SK-N-SH (cell line): ENCODE data around the gene ZNF680. TPM values are rescaled to one million over a fixed set of nuclear protein-coding genes. Genes with fewer than 3 reads are reported as not detected.

Experiments used
- CTCF ChIA-PET: fragments of 300-600, 350-600 bp; formaldehyde crosslinking; extraction: SDS; loops from one replicate; lab custom pipeline; 2021; lab: Yijun Ruan, JAX
- POLR2A ChIA-PET: fragments of 350-600 bp; sonication (Branson Sonifier 250); formaldehyde crosslinking; extraction: SDS; loops from one replicate; lab custom pipeline; 2020; ENCODE audit warnings: antibody characterized with exemption, inconsistent platforms; lab: Yijun Ruan, JAX
- DNase-seq: peaks from one replicate; pipeline ENCODE4 v3.0.0; 2012
- H2AFZ ChIP-seq: fragments of 200-600 bp; sonication (generic); 2 replicates; pipeline ENCODE4 v1.8.1; 2016; ENCODE audit warnings: antibody characterized with exemption, mild to moderate bottlenecking, low read depth
- H3F3A ChIP-seq: fragments of 200-600 bp; sonication (generic); replicated peaks from 2 replicates; pipeline ENCODE3; 2016; ENCODE audit warnings: antibody characterized with exemption, mild to moderate bottlenecking; ENCODE audit not compliant: insufficient read depth
- H3K27ac ChIP-seq, 2 experiments: fragments of 200-500 bp in 1 of 2; fragments of 200-600 bp in 1 of 2; sonication (Bioruptor generic) in 1 of 2; sonication (generic), shearing (Covaris generic) in 1 of 2; 2 replicates each; pipeline versions ENCODE4 v1.5.1 to v1.6.1; 2014 to 2016; ENCODE audit warnings: low read depth in 2 of 2, inconsistent platforms in 1 of 2, low read length in 1 of 2, mild to moderate bottlenecking in 1 of 2, mixed read lengths in 1 of 2
- H3K27me3 ChIP-seq: fragments of 200-600 bp; sonication (generic), shearing (Covaris generic); 2 replicates; pipeline ENCODE4 v1.6.1; 2016; ENCODE audit warnings: mixed run types; ENCODE audit not compliant: insufficient read depth
- H3K36me3 ChIP-seq, 2 experiments: fragments of 200-500 bp in 1 of 2; fragments of 200-600 bp in 1 of 2; sonication (Bioruptor generic) in 1 of 2; sonication (generic) in 1 of 2; replicated peaks in 1 of 2; 2 replicates each; pipeline versions ENCODE3 to v1.5.1; 2014 to 2016; ENCODE audit warnings: low read length in 1 of 2, mild to moderate bottlenecking in 1 of 2; ENCODE audit not compliant: insufficient read depth in 2 of 2, control insufficient read depth in 1 of 2
- H3K4me1 ChIP-seq, 2 experiments: fragments of 200-500 bp in 1 of 2; fragments of 200-600 bp in 1 of 2; sonication (Bioruptor generic) in 1 of 2; sonication (generic), shearing (Covaris generic) in 1 of 2; 2 replicates each; pipeline versions ENCODE4 v1.5.1 to v1.6.1; 2014 to 2016; ENCODE audit warnings: low read depth in 1 of 2, low read length in 1 of 2, mixed run types in 1 of 2; ENCODE audit not compliant: insufficient read depth in 2 of 2, control insufficient read depth in 1 of 2
- H3K4me2 ChIP-seq: fragments of 200-600 bp; sonication (generic), shearing (Covaris generic); 2 replicates; pipeline ENCODE4 v1.6.1; 2017; ENCODE audit warnings: mixed run types
- H3K4me3 ChIP-seq, 2 experiments: fragments of 200-500 bp in 1 of 2; fragments of 200-600 bp in 1 of 2; sonication (Bioruptor generic) in 1 of 2; sonication (generic), shearing (Covaris generic) in 1 of 2; 2 replicates each; pipeline versions ENCODE4 v1.5.1 to v1.8.1; 2014 to 2016; ENCODE audit warnings: low read depth in 2 of 2, inconsistent platforms in 1 of 2, low read length in 1 of 2, mild to moderate bottlenecking in 1 of 2, mixed read lengths in 1 of 2, moderate library complexity in 1 of 2
- H3K79me2 ChIP-seq: fragments of 200-600 bp; sonication (generic); 2 replicates; pipeline ENCODE4 v1.8.1; 2017; ENCODE audit warnings: mild to moderate bottlenecking; ENCODE audit not compliant: insufficient read depth
- H3K9ac ChIP-seq: fragments of 200-600 bp; sonication (generic); 2 replicates; pipeline ENCODE4 v1.6.1; 2017; ENCODE audit warnings: mixed run types
- H3K9me2 ChIP-seq: fragments of 200-600 bp; sonication (generic); 2 replicates; pipeline ENCODE4 v1.6.1; 2017; ENCODE audit warnings: mixed run types
- H3K9me3 ChIP-seq: fragments of 200-600 bp; sonication (generic); 2 replicates; pipeline ENCODE4 v1.6.1; 2017; ENCODE audit warnings: mixed run types, mild to moderate bottlenecking, moderate library complexity
- H4K20me1 ChIP-seq: fragments of 200-600 bp; sonication (generic); 2 replicates; pipeline ENCODE4 v1.6.1; 2017; ENCODE audit warnings: mild to moderate bottlenecking, mixed run types; ENCODE audit not compliant: insufficient read depth
- CHD2 ChIP-seq: fragments of 150-350 bp; IDR thresholded peaks from 2 replicates; pipeline ENCODE4 v1.6.1; 2018; ENCODE audit warnings: low read length; ENCODE audit not compliant: partially characterized antibody
- EP300 ChIP-seq, 2 experiments: IDR thresholded peaks; 2 replicates each; pipeline versions ENCODE4 v1.4.0 to v1.6.1; 2012; ENCODE audit warnings: borderline replicate concordance in 1 of 2, low read depth in 1 of 2, low read length in 1 of 2
- FOSL2 ChIP-seq: IDR thresholded peaks from 2 replicates; pipeline ENCODE4 v1.4.0; 2012; ENCODE audit warnings: low read depth, mild to moderate bottlenecking, moderate library complexity, borderline replicate concordance
- FOXM1 ChIP-seq: IDR thresholded peaks from 2 replicates; pipeline ENCODE4 v1.4.0; 2012; ENCODE audit warnings: low read depth, mild to moderate bottlenecking
- GABPA ChIP-seq: IDR thresholded peaks from 2 replicates; pipeline ENCODE4 v1.4.0; 2012; ENCODE audit warnings: low read depth, mild to moderate bottlenecking
- NRF1 ChIP-seq: IDR thresholded peaks from 2 replicates; pipeline ENCODE4 v1.6.1; 2012; ENCODE audit warnings: low read depth, mild to moderate bottlenecking, low read length
- RAD21 ChIP-seq: IDR thresholded peaks from 2 replicates; pipeline ENCODE4 v1.6.1; 2012; ENCODE audit warnings: mild to moderate bottlenecking, low read length
- RCOR1 ChIP-seq: fragments of 150-350 bp; IDR thresholded peaks from 2 replicates; pipeline ENCODE4 v1.6.1; 2017; ENCODE audit warnings: antibody characterized with exemption, low read length
- SIN3A ChIP-seq: IDR thresholded peaks from 2 replicates; pipeline ENCODE4 v1.6.1; 2012; ENCODE audit warnings: low read depth, mild to moderate bottlenecking, low read length, moderate library complexity, borderline replicate concordance
- TCF12 ChIP-seq: IDR thresholded peaks from 2 replicates; pipeline ENCODE4 v1.4.0; 2012
- WGBS: methylation state at CpG from one replicate; pipeline ENCODE4 v1.1.6; 2017; ENCODE audit warnings: low lambda C conversion rate; 5-methylcytosine and 5-hydroxymethylcytosine counted together
- polyA plus RNA-seq, 3 experiments: library from polyadenylated mRNA; depleted of rRNA; stranded (reverse); fragments of >200 nt; gene quantifications; 2 replicates each; pipeline ENCODE4 v1.2.3, GENCODE V29; 2012
- TF ChIP-seq, protein P1 (sequence below): IDR thresholded peaks from 2 replicates; pipeline ENCODE4; 2012
- TF ChIP-seq, protein P2 (sequence below): IDR thresholded peaks from 2 replicates; pipeline ENCODE4 v1.6.1; 2012; ENCODE audit warnings: mild to moderate bottlenecking, low read depth, low read length, moderate library complexity
- TF ChIP-seq, protein P3 (sequence below): fragments of 150-350 bp; IDR thresholded peaks from 2 replicates; pipeline ENCODE4 v1.6.1; 2017; ENCODE audit warnings: antibody characterized with exemption, low read length, low read depth, borderline replicate concordance

Gene ZNF680
- polyA plus RNA-seq, 1 of the 3 experiments (the other 2 are of a cell fraction), result 1.6 TPM

DNA sequence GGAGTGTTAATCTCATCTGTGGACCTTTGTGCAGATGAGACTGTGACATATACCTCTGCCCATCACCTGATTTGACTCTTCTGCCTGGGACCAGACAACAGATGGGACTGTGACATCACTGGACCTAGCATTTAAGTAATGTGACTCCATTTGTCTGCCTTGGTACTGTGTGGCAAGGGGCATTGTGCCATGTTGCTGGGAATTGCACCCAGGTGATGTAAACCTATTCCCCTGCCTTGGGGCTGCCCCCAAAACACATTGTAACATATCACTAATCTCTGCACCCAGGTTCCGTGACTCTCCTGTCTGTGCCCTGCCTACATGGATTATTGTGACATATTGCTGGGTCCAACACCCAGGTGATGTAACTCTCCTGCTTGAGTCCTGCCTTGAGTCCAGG lies 40.4 kb upstream of the ZNF680 start:
- no peaks in the 10 kb centered on the region for H3K4me1 ChIP-seq
- TF ChIP-seq RCOR1, result no peak
- no peak for TF ChIP-seq FOSL2
- TF ChIP-seq FOXM1, result no peak
- TF ChIP-seq, all 33 proteins: peak for 0
- Histone ChIP-seq H3K9me3 (no peaks in the 10 kb centered on the region), H4K20me1 (no peaks in the 10 kb centered on the region), H3K9ac (no peak overlapping the region), H3K27me3 (no peaks in the 10 kb centered on the region), H3K9me2 (no peaks in the 10 kb centered on the region), H3K4me2 (no peak overlapping the region), H3K79me2 (no peaks in the 10 kb centered on the region), H3K36me3 (peaks cover 0 to 2% of the 10 kb centered on the region in 2 experiments), H3K27ac (no peak overlapping the region), H3K4me3 (no peak overlapping the region), H2AFZ (no peak overlapping the region), H3F3A (no peaks in the 10 kb centered on the region)
- no peak for DNase-seq
- 64% methylated on average over 1 of the region's 1 CpG for WGBS
- POLR2A ChIA-PET, result no interaction called here
- CTCF ChIA-PET, result interaction anchor here (2.5 kb wide), 1 partner anchor 421 kb away, joined by 7 read pairs; no protein-coding TSS in a partner anchor

DNA sequence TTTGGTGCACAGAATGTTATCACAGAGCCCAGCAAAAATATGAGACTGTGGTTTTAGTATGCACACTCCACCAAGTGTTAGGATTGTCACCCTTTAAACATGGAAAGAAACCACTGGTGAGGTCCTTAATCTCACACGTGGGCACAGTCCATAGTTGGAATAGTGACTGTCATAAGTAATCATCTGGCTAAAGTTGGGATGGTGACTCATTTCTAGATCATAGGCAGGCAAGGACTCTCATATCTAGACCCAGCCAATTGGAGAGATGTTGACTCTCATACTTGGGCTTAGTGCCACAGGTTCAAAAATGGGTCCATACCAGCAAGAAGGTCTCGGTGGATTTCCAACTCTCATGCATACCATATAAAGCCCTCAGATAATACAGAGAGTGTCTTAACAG lies 39.6 kb upstream of the ZNF680 start:
- no peak overlapping the region for H3K27ac ChIP-seq
- 39% methylated on average over 2 of the region's 2 CpGs for WGBS
- no peaks in the 10 kb centered on the region for H4K20me1 ChIP-seq
- no peaks in the 10 kb centered on the region for H3K79me2 ChIP-seq
- H3K9me2 ChIP-seq, result no peaks in the 10 kb centered on the region
- H3F3A ChIP-seq, result no peaks in the 10 kb centered on the region
- H3K9ac ChIP-seq, result no peak overlapping the region
- H3K36me3 ChIP-seq, result peaks cover 0 to 4% of the 10 kb centered on the region in 2 experiments
- H3K9me3 ChIP-seq, result no peaks in the 10 kb centered on the region
- no peak overlapping the region for H3K4me2 ChIP-seq
- POLR2A ChIA-PET, result no interaction called here
- CTCF ChIA-PET, result no interaction called here
- H2AFZ ChIP-seq, result no peak overlapping the region
- H3K4me3 ChIP-seq, result no peak overlapping the region
- no peaks in the 10 kb centered on the region for H3K4me1 ChIP-seq
- no peaks in the 10 kb centered on the region for H3K27me3 ChIP-seq
- TF ChIP-seq FOSL2 (peak; percentile 53; the same call in 1 of the 2 replicates), SIN3A (no peak), CHD2 (no peak), EP300 (IDR thresholded peaks at IDR 0.05; ENCODE audit: borderline replicate concordance in 1 of 2, low read depth in 1 of 2, low read length in 1 of 2) (no peak), NRF1 (no peak), GABPA (no peak), TCF12 (peak; percentile 5; the same call in 1 of the 2 replicates), RAD21 (no peak)
- TF ChIP-seq, protein P1, sequence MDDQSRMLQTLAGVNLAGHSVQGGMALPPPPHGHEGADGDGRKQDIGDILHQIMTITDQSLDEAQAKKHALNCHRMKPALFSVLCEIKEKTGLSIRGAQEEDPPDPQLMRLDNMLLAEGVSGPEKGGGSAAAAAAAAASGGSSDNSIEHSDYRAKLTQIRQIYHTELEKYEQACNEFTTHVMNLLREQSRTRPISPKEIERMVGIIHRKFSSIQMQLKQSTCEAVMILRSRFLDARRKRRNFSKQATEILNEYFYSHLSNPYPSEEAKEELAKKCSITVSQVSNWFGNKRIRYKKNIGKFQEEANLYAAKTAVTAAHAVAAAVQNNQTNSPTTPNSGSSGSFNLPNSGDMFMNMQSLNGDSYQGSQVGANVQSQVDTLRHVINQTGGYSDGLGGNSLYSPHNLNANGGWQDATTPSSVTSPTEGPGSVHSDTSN, result peak; percentile 47; the same call in 1 of the 2 replicates
- TF ChIP-seq, protein P2, sequence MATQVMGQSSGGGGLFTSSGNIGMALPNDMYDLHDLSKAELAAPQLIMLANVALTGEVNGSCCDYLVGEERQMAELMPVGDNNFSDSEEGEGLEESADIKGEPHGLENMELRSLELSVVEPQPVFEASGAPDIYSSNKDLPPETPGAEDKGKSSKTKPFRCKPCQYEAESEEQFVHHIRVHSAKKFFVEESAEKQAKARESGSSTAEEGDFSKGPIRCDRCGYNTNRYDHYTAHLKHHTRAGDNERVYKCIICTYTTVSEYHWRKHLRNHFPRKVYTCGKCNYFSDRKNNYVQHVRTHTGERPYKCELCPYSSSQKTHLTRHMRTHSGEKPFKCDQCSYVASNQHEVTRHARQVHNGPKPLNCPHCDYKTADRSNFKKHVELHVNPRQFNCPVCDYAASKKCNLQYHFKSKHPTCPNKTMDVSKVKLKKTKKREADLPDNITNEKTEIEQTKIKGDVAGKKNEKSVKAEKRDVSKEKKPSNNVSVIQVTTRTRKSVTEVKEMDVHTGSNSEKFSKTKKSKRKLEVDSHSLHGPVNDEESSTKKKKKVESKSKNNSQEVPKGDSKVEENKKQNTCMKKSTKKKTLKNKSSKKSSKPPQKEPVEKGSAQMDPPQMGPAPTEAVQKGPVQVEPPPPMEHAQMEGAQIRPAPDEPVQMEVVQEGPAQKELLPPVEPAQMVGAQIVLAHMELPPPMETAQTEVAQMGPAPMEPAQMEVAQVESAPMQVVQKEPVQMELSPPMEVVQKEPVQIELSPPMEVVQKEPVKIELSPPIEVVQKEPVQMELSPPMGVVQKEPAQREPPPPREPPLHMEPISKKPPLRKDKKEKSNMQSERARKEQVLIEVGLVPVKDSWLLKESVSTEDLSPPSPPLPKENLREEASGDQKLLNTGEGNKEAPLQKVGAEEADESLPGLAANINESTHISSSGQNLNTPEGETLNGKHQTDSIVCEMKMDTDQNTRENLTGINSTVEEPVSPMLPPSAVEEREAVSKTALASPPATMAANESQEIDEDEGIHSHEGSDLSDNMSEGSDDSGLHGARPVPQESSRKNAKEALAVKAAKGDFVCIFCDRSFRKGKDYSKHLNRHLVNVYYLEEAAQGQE, result no peak
- TF ChIP-seq, protein P3, sequence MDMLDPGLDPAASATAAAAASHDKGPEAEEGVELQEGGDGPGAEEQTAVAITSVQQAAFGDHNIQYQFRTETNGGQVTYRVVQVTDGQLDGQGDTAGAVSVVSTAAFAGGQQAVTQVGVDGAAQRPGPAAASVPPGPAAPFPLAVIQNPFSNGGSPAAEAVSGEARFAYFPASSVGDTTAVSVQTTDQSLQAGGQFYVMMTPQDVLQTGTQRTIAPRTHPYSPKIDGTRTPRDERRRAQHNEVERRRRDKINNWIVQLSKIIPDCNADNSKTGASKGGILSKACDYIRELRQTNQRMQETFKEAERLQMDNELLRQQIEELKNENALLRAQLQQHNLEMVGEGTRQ, result no peak
- no peak for DNase-seq
